WTC11 (cell line): Measurements from ENCODE around the gene FCHO1. TPM values are rescaled to one million over a fixed set of nuclear protein-coding genes. Genes with fewer than 3 reads are reported as not detected.

Experiments
- ATAC-seq: fragments of 200-7000 bp; cut with Tn5 transposase; 2 replicates; pipeline ENCODE4 v1.10.0; 2021; ENCODE audit warnings: mild to moderate bottlenecking, moderate library complexity
- CTCF ChIA-PET: fragments of 300-600 bp; sonication (Branson Sonifier 250); formaldehyde crosslinking; loops from one replicate; lab custom pipeline; 2021; ENCODE audit warnings: antibody characterized with exemption; lab: Charles Lee
- POLR2A ChIA-PET: fragments of 350-600 bp; sonication (Branson Sonifier 250); formaldehyde crosslinking; loops from one replicate; lab custom pipeline; 2021; ENCODE audit warnings: antibody characterized with exemption; lab: Charles Lee
- DNase-seq: peaks from one replicate; pipeline ENCODE4 v3.0.0; 2021; ENCODE audit warnings: low spot score
- H3K27ac Mint-ChIP-seq: 2 replicates; pipeline ENCODE4 v1.8.0; 2021; ENCODE audit warnings: mixed read lengths
- H3K27me3 Mint-ChIP-seq: 2 replicates; pipeline ENCODE4 v1.8.0; 2021; ENCODE audit warnings: low read depth, mild to moderate bottlenecking, moderate library complexity, mixed read lengths
- H3K36me3 Mint-ChIP-seq: 2 replicates; pipeline ENCODE4 v1.8.0; 2021; ENCODE audit warnings: mixed read lengths
- H3K4me1 Mint-ChIP-seq: 2 replicates; pipeline ENCODE4 v1.8.0; 2022; ENCODE audit warnings: mixed read lengths
- H3K4me3 Mint-ChIP-seq: 2 replicates; pipeline ENCODE4 v1.8.0; 2021; ENCODE audit warnings: mild to moderate bottlenecking, moderate library complexity, mixed read lengths
- H3K9me3 Mint-ChIP-seq: 2 replicates; pipeline ENCODE4 v1.8.0; 2021; ENCODE audit warnings: mixed read lengths
- ATF2 ChIP-seq: sonication (generic); formaldehyde crosslinking; IDR thresholded peaks from 2 replicates; pipeline ENCODE4 v1.8.1; 2022; ENCODE audit warnings: low read depth, missing genetic modification reagents, borderline replicate concordance
- CREM ChIP-seq: sonication (generic); formaldehyde crosslinking; IDR thresholded peaks from 2 replicates; pipeline ENCODE4 v1.8.1; 2022; ENCODE audit warnings: mild to moderate bottlenecking, missing genetic modification reagents, moderate library complexity
- EMX1 ChIP-seq: fragments of 250-450 bp; sonication (Bioruptor Pico); IDR thresholded peaks from 2 replicates; pipeline ENCODE4 v1.8.0; 2021; ENCODE audit warnings: mild to moderate bottlenecking
- GABPB1 ChIP-seq: sonication (generic); formaldehyde crosslinking; IDR thresholded peaks from 2 replicates; pipeline ENCODE4 v1.8.1; 2023; ENCODE audit warnings: mild to moderate bottlenecking, missing genetic modification reagents
- GTF2I ChIP-seq: fragments of 250-450 bp; sonication (Bioruptor Pico); conservative IDR thresholded peaks from 2 replicates; pipeline ENCODE4 v1.4.0; 2021; ENCODE audit warnings: mild to moderate bottlenecking
- IRF2 ChIP-seq: sonication (generic); formaldehyde crosslinking; IDR thresholded peaks from 2 replicates; pipeline ENCODE4 v1.8.0; 2022; ENCODE audit warnings: low read depth, missing genetic modification reagents, borderline replicate concordance
- NFYB ChIP-seq: sonication (generic); formaldehyde crosslinking; conservative IDR thresholded peaks from 2 replicates; pipeline ENCODE4 v1.8.0; 2022; ENCODE audit warnings: low read depth, missing genetic modification reagents
- OVOL2 ChIP-seq: fragments of 250-450 bp; sonication (Bioruptor Pico); IDR thresholded peaks from 2 replicates; pipeline ENCODE4 v1.9.0; 2021; ENCODE audit warnings: mild to moderate bottlenecking, borderline replicate concordance
- PREB ChIP-seq: sonication (generic); formaldehyde crosslinking; IDR thresholded peaks from 2 replicates; pipeline ENCODE4 v1.8.1; 2022; ENCODE audit warnings: mild to moderate bottlenecking, missing genetic modification reagents, moderate library complexity, borderline replicate concordance
- ZBTB43 ChIP-seq: sonication (generic); formaldehyde crosslinking; IDR thresholded peaks from 2 replicates; pipeline ENCODE4 v1.8.1; 2023; ENCODE audit warnings: mild to moderate bottlenecking, missing genetic modification reagents
- ZNF121 ChIP-seq: sonication (generic); formaldehyde crosslinking; IDR thresholded peaks from 2 replicates; pipeline ENCODE4 v1.8.0; 2023; ENCODE audit warnings: missing genetic modification reagents
- ZNF317 ChIP-seq: sonication (generic); formaldehyde crosslinking; IDR thresholded peaks from 2 replicates; pipeline ENCODE4 v1.8.1; 2023; ENCODE audit warnings: low read depth, mild to moderate bottlenecking, moderate library complexity, missing genetic modification reagents, borderline replicate concordance
- ZNF532 ChIP-seq: fragments of 250-450 bp; sonication (Bioruptor Pico); IDR thresholded peaks from 2 replicates; pipeline ENCODE4 v1.9.0; 2021; ENCODE audit warnings: mild to moderate bottlenecking, borderline replicate concordance
- total RNA-seq: library from RNA; stranded (reverse); gene quantifications from 3 replicates; pipeline ENCODE4 v1.2.3, GENCODE V29; 2021

Gene FCHO1
- total RNA-seq, 1 experiment from 2014 or later: 26.8 TPM

- no peak for TF ChIP-seq ZNF532
- TF ChIP-seq ATF2 (CRISPR knock-in tag): no peak
- TF ChIP-seq PREB: no peak
These were observed 43.6 kb downstream of the FCHO1 start, which contains the start of gene B3GNT3 (continued) for GRCh38 chr19:17794731-17795494.

GRCh38 chr19:17795495-17795856 lies 44.2 kb downstream of the FCHO1 start:
- TF ChIP-seq ZNF317 (CRISPR knock-in tag) (no peak), NFYB (CRISPR knock-in tag) (no peak), IRF2 (CRISPR knock-in tag) (no peak)
- Mint-ChIP-seq H3K4me3 (peak overlapping the region; percentile 68), H3K27me3 (peaks cover 29% of the 10 kb centered on the region), H3K27ac (no peak overlapping the region), H3K36me3 (no peaks in the 10 kb centered on the region), H3K4me1 (peaks cover 10% of the 10 kb centered on the region), H3K9me3 (no peaks in the 10 kb centered on the region)
- ChIA-PET CTCF (interaction anchor here (0.6 to 1.9 kb wide), 10 partner anchors 7 to 136 kb away, joined by 3 to 6 read pairs (median 5); partner anchors contain the start of gene RPL18A), POLR2A (interaction anchor here (1.0 kb wide), 1 partner anchor 13 kb away, joined by 3 read pairs; no protein-coding TSS in a partner anchor)
- DNase-seq (no peak), ATAC-seq (no peak)

- ATAC-seq (no peak), DNase-seq (no peak)
- no peaks in the 10 kb centered on the region for H3K36me3 Mint-ChIP-seq
- peak; percentile 50; the same call in 1 of the 2 replicates for TF ChIP-seq ZNF121 (CRISPR knock-in tag)
- no peak for TF ChIP-seq OVOL2 (CRISPR knock-in tag)
- H3K27ac Mint-ChIP-seq: no peak overlapping the region
- ChIA-PET CTCF (interaction anchor here (0.5 to 1.9 kb wide), 5 partner anchors 19 to 191 kb away, joined by 3 to 6 read pairs (median 4); no protein-coding TSS in a partner anchor), POLR2A (no interaction called here)
- peaks cover 10% of the 10 kb centered on the region for H3K4me1 Mint-ChIP-seq
- peaks cover 29% of the 10 kb centered on the region for H3K27me3 Mint-ChIP-seq
- H3K4me3 Mint-ChIP-seq: peak overlapping the region; percentile 68
- H3K9me3 Mint-ChIP-seq: no peaks in the 10 kb centered on the region
These were observed 44.9 kb downstream of the FCHO1 start for GRCh38 chr19:17796013-17796837.

GRCh38 chr19:17796838-17797423 lies 45.7 kb downstream of the FCHO1 start:
- no peaks in the 10 kb centered on the region for H3K36me3 Mint-ChIP-seq
- peaks cover 10% of the 10 kb centered on the region for H3K4me1 Mint-ChIP-seq
- H3K4me3 Mint-ChIP-seq: no peak overlapping the region
- ChIA-PET POLR2A (no interaction called here), CTCF (interaction anchor here (0.8 to 1.0 kb wide), 2 partner anchors 20 to 63 kb away, joined by 3 to 4 read pairs; partner anchors contain the start of gene RPL18A)
- no peak overlapping the region for H3K27ac Mint-ChIP-seq
- DNase-seq: no peak
- ATAC-seq: no peak
- H3K27me3 Mint-ChIP-seq: peaks cover 29% of the 10 kb centered on the region
- TF ChIP-seq CREM (no peak), ZBTB43 (no peak), GABPB1 (CRISPR knock-in tag) (no peak), GTF2I (0 out of 2 replicates have a peak, but pooled peaks have one; percentile 63), EMX1 (no peak)
- no peaks in the 10 kb centered on the region for H3K9me3 Mint-ChIP-seq
